Measurements from ENCODE around the gene ADORA3.

The ADORA3 gene

GRCh38 chr1:111474106-111474505 lies 29.3 kb downstream of the ADORA3 start:
- no peak for DNase-seq

- DNase-seq = no peak
Observed at GRCh38 chr1:111471538-111471937, 31.9 kb downstream of the ADORA3 start.

- DNase-seq = no peak
Observed at GRCh38 chr1:111471012-111471411, 32.4 kb downstream of the ADORA3 start.

GRCh38 chr1:111470596-111470995 lies 32.8 kb downstream of the ADORA3 start:
- DNase-seq = no peak

- DNase-seq = no peak
Observed at GRCh38 chr1:111469539-111469938, 33.9 kb downstream of the ADORA3 start.

- DNase-seq = no peak
Observed at GRCh38 chr1:111468717-111469100, 34.7 kb downstream of the ADORA3 start.

GRCh38 chr1:111467865-111468716 lies 35.3 kb downstream of the ADORA3 start:
- no peak for DNase-seq

GRCh38 chr1:111466480-111466879 lies 37.0 kb downstream of the ADORA3 start:
- DNase-seq = no peak

GRCh38 chr1:111465754-111466153 lies 37.7 kb downstream of the ADORA3 start:
- no peak for DNase-seq

- no peak for DNase-seq
Observed at GRCh38 chr1:111463029-111463683, 40.3 kb downstream of the ADORA3 start.

- DNase-seq = no peak
Observed at GRCh38 chr1:111462370-111463028, 40.9 kb downstream of the ADORA3 start.

- DNase-seq = no peak
Observed at GRCh38 chr1:111461765-111462164, 41.7 kb downstream of the ADORA3 start.

- no peak for DNase-seq
Observed at GRCh38 chr1:111455642-111456031, 47.8 kb downstream of the ADORA3 start.

GRCh38 chr1:111454859-111455641 lies 48.4 kb downstream of the ADORA3 start:
- DNase-seq = no peak

- DNase-seq = no peak
Observed at GRCh38 chr1:111453706-111454105, 49.7 kb downstream of the ADORA3 start.

GRCh38 chr1:111452581-111452980 lies 50.9 kb downstream of the ADORA3 start:
- DNase-seq = no peak

GRCh38 chr1:111450185-111450584 lies 53.2 kb downstream of the ADORA3 start:
- DNase-seq = no peak

- no peak for DNase-seq
Observed at GRCh38 chr1:111449703-111450017, 53.8 kb downstream of the ADORA3 start.
